Transverse colon (tissue), 4 donors: Measurements from ENCODE around the gene BCL2L12. TPM values are rescaled to one million over a fixed set of nuclear protein-coding genes. Genes with fewer than 3 reads are reported as not detected.

Source experiments
- DNase-seq: peaks from one replicate; pipeline ENCODE4 v3.0.0-alpha.2; 2019
- H3K27ac ChIP-seq, 4 donors: fragments of 200-600 bp; sonication (generic); 2 replicates each; pipeline ENCODE4 v1.5.1; 2016 to 2018; ENCODE audit warnings: inconsistent platforms in 4 of 4
- H3K27me3 ChIP-seq: fragments of 200-600 bp; sonication (generic); 2 replicates; pipeline ENCODE4 v1.5.1; 2017; ENCODE audit warnings: inconsistent platforms
- H3K36me3 ChIP-seq, 4 donors: fragments of 200-600 bp; sonication (generic); 2 replicates each; pipeline ENCODE4 v1.5.1; 2017 to 2019; ENCODE audit warnings: inconsistent platforms in 4 of 4
- H3K4me1 ChIP-seq, 4 donors: fragments of 200-600 bp; sonication (generic); 2 replicates each; pipeline ENCODE4 v1.5.1; 2017 to 2020; ENCODE audit warnings: inconsistent platforms in 4 of 4
- H3K4me3 ChIP-seq, 4 donors: fragments of 200-600 bp; sonication (generic); 1 replicate in 1 of 4; 2 replicates in 3 of 4; pipeline versions ENCODE4 v1.5.1 to v1.6.1; 2017 to 2019; ENCODE audit warnings: inconsistent platforms in 4 of 4
- H3K9me3 ChIP-seq, 2 donors: fragments of 200-600 bp; sonication (generic); 2 replicates each; pipeline ENCODE4 v1.5.1; 2017 to 2019; ENCODE audit warnings: inconsistent platforms in 2 of 2
- CTCF ChIP-seq, 5 experiments: fragments of 200-600 bp in 3 of 5; fragments of 450-650 bp in 2 of 5; sonication (generic) in 3 of 5; IDR thresholded peaks; 1 replicate in 2 of 5; 2 replicates in 3 of 5; pipeline ENCODE4 v1.5.1; 2016 to 2017; ENCODE audit warnings: antibody characterized with exemption in 5 of 5, inconsistent platforms in 3 of 5, mild to moderate bottlenecking in 2 of 5, moderate library complexity in 1 of 5
- EP300 ChIP-seq: sonication (generic); formaldehyde crosslinking; IDR thresholded peaks from one replicate; pipeline ENCODE4 v1.6.1; 2017; ENCODE audit warnings: antibody characterized with exemption, low read depth
- POLR2A ChIP-seq: fragments of 450-650 bp; IDR thresholded peaks from one replicate; pipeline ENCODE4 v1.6.1; 2016; ENCODE audit warnings: antibody characterized with exemption, mild to moderate bottlenecking, moderate library complexity
- POLR2AphosphoS5 ChIP-seq, 3 donors: sonication (generic); formaldehyde crosslinking; IDR thresholded peaks; one replicate each; pipeline ENCODE4 v1.6.1; 2016; ENCODE audit warnings: antibody characterized with exemption in 3 of 3
- WGBS, 2 donors: methylation state at CpG; one replicate each; pipeline ENCODE4 v1.1.5; 2018; ENCODE audit warnings: low coverage in 1 of 2; 5-methylcytosine and 5-hydroxymethylcytosine counted together
- in situ Hi-C, 4 donors: fragments of 200-750 bp; cut with MboI; loops; one replicate each; pipeline versions ENCODE4 v1.15.0 to v1.15.1; 2017; ENCODE audit warnings: low sequenced_read_pairs in 3 of 4, low pct_ligation_motif_present in 1 of 4, low pct_unique_long_range_greater_than_20kb in 1 of 4
- intact Hi-C: fragments of 100-400 bp; cut with DNase I; formaldehyde crosslinking; loops from one replicate; pipeline ENCODE4 v1.15.1; 2023; ENCODE audit warnings: low total_unique reads
- total RNA-seq, 4 donors: library from RNA; depleted of rRNA; stranded (reverse); fragments of >200 nt; gene quantifications; one replicate each; pipeline ENCODE4 v1.1.0, GENCODE V29; 2016

The BCL2L12 gene
- total RNA-seq, 4 donors from 2014 or later = 5.4 to 10.2 (median 6.9) TPM

- H3K4me3 ChIP-seq = no peak overlapping the region
- intact Hi-C loops = no loop called here
- no peak for DNase-seq
- no peaks in the 10 kb centered on the region for H3K9me3 ChIP-seq
- peaks cover 14% of the 10 kb centered on the region for H3K27me3 ChIP-seq
- TF ChIP-seq POLR2A = no peak
- TF ChIP-seq EP300 = no peak
- TF ChIP-seq POLR2AphosphoS5 (IDR thresholded peaks at IDR 0.05) = no peak
- no peak for TF ChIP-seq CTCF (IDR thresholded peaks at IDR 0.05)
- in situ Hi-C loops = no loop called here
- no peaks in the 10 kb centered on the region for H3K4me1 ChIP-seq
- no peak overlapping the region for H3K27ac ChIP-seq
- H3K36me3 ChIP-seq = no peaks in the 10 kb centered on the region
- WGBS, 2 donors = 73 to 80% methylated on average over 1 to 5 of the region's 5 CpGs
These were observed 33.6 kb downstream of the BCL2L12 start for GRCh38 chr19:49699364-49699763.

GRCh38 chr19:49700563-49700962, 34.8 kb downstream of the BCL2L12 start:
- in situ Hi-C loops = no loop called here
- H3K4me1 ChIP-seq = no peaks in the 10 kb centered on the region
- WGBS, 2 donors = 30 to 52% methylated on average over 2 to 10 of the region's 11 CpGs

GRCh38 chr19:49701271-49701786, 35.6 kb downstream of the BCL2L12 start:
- in situ Hi-C loops (no loop called here), intact Hi-C loops (no loop called here)
- DNase-seq = no peak
- TF ChIP-seq EP300 (no peak), POLR2AphosphoS5 (IDR thresholded peaks at IDR 0.05) (no peak), CTCF (IDR thresholded peaks at IDR 0.05) (no peak), POLR2A (no peak)
- H3K36me3 ChIP-seq = no peaks in the 10 kb centered on the region
- no peaks in the 10 kb centered on the region for H3K9me3 ChIP-seq
- no peaks in the 10 kb centered on the region for H3K4me1 ChIP-seq
- WGBS, 2 donors = 32 to 62% methylated on average over 6 to 40 of the region's 40 CpGs
- H3K27me3 ChIP-seq = peaks cover 14% of the 10 kb centered on the region
- no peak overlapping the region for H3K27ac ChIP-seq
- no peak overlapping the region for H3K4me3 ChIP-seq

More at GRCh38 chr19:49700563-49700962, 34.8 kb downstream of the BCL2L12 start:
- Histone ChIP-seq H3K27me3 (peaks cover 14% of the 10 kb centered on the region), H3K4me3 (no peak overlapping the region), H3K9me3 (no peaks in the 10 kb centered on the region), H3K36me3 (no peaks in the 10 kb centered on the region), H3K27ac (no peak overlapping the region)
- intact Hi-C loops = no loop called here
- TF ChIP-seq EP300 = no peak
- TF ChIP-seq CTCF (IDR thresholded peaks at IDR 0.05) = no peak
- TF ChIP-seq POLR2AphosphoS5 (IDR thresholded peaks at IDR 0.05) = no peak
- TF ChIP-seq POLR2A = no peak
- DNase-seq = no peak

GRCh38 chr19:49704888-49705642, 39.3 kb downstream of the BCL2L12 start:
- intact Hi-C loops = no loop called here
- H3K27me3 ChIP-seq = peaks cover 13% of the 10 kb centered on the region
- in situ Hi-C loops = no loop called here

More at GRCh38 chr19:49704888-49705642, 39.3 kb downstream of the BCL2L12 start:
- TF ChIP-seq POLR2AphosphoS5 (IDR thresholded peaks at IDR 0.05) = no peak
- no peak for TF ChIP-seq CTCF (IDR thresholded peaks at IDR 0.05)
- TF ChIP-seq POLR2A = no peak
- TF ChIP-seq EP300 = no peak
- no peaks in the 10 kb centered on the region for H3K4me1 ChIP-seq
- DNase-seq = no peak
- H3K36me3 ChIP-seq = no peaks in the 10 kb centered on the region
- WGBS, 2 donors = 80 to 100% methylated on average over 2 to 22 of the region's 22 CpGs
- H3K9me3 ChIP-seq = no peaks in the 10 kb centered on the region
- no peak overlapping the region for H3K4me3 ChIP-seq
- no peak overlapping the region for H3K27ac ChIP-seq
